GM10847 (cell line): ENCODE results near the gene FOXP2.

Experiments
- POLR2A ChIP-seq: IDR thresholded peaks from 2 replicates; pipeline ENCODE4 v1.6.1; 2011; ENCODE audit not compliant: insufficient read length; ENCODE audit errors: extremely low read depth

FOXP2 gene

GRCh38 chr7:114478384-114478783 is 63.8 kb downstream of the FOXP2 start:
- no peak for TF ChIP-seq POLR2A

DNA sequence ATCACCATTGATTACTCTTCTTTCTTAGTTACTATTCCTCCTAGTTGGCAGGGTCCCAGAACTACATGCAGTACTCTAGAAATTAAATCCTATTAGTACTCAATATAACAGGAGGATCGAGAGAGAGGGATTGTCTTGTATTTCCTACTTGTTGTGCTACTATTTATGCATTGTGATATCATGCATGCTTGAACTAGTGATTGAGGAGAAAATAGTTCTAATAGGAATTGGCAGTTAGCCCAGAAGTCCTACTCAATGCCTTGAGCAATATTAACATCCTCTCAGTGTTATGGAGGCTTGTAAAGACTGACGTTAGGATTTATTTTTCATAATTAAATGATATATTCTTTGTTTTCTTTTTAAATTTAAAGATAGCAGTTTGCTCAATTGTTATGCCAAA is 67.4 kb downstream of the FOXP2 start:
- TF ChIP-seq POLR2A: no peak

- no peak for TF ChIP-seq POLR2A
Measured at GRCh38 chr7:114484226-114484625, 69.6 kb downstream of the FOXP2 start.

DNA sequence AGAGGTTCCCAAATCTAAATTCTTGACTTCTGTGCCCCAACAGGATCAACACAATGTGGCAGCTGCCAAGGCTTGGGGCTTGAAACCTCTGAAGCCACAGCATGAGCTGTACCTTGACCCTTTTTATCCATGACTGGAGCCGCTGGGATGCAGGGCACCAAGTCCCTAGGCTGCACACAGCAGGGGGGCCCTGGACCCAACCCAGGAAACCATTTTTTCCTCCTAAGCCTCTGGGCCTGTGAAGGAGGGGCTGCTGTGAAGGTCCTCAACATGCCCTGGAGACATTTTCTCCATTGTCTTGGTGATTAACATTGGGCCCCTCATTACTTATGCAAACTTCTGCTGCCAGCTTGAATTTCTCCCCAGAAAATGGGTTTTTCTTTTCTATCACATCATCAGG is 72.6 kb downstream of the FOXP2 start:
- TF ChIP-seq POLR2A: no peak

DNA sequence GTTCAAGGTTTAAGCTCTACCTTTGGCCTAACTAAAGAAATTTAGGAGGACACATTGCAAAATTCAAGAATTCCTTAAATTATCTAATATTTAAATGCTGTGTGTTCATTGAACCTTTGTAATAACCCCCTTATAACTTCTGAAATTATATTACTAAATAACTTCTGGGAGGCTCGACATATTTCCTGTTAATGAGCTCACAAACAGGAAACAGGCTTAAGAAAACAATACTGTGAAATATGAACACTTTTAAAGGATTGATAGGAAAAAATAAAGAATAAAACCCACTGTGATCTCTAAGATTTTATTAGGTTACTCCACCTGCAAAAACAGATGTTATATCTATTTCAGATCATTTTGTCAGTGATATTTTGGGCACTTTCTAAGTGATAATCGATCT is 74.1 kb downstream of the FOXP2 start:
- no peak for TF ChIP-seq POLR2A

DNA sequence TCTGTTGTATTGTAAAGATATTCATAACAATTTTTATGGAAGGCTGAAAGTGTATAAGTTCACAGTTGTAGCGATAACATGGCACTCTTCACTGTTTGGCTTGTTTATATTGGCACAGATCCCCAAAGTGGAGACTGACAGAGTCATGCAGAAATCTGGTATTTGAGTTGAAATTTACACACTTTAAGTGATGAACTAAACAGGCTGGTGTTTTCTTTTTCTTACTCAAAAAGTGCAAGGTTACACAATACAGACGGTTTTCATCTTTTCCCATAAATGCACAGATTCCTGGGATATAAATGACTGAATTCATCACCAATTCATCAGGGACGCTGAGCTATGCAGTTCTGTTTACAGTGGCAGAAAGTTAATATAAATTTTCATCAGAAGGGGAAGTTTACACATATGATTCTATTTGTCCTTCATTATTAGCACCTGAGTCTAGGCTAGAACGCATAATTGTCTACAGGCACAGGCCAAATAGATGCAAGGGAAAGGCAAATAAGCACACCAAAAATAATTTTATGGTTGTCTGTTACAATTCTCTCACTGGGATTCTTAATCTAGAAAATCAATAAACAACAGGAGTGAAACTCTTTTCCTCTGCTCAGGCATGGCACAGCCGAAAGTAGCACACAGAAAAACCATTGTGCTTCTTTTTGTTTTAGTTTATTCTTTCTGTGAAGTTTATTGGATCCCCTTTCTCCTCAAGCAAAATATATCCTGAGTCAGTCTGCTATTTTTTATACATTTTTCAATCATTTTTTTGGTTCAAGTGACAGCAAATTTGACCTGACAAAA is 88.0 kb downstream of the FOXP2 start:
- TF ChIP-seq POLR2A: no peak

GRCh38 chr7:114504586-114504985 is 90.0 kb downstream of the FOXP2 start:
- no peak for TF ChIP-seq POLR2A

GRCh38 chr7:114507381-114507780 is 92.8 kb downstream of the FOXP2 start:
- TF ChIP-seq POLR2A: no peak

- no peak for TF ChIP-seq POLR2A
Measured at GRCh38 chr7:114508086-114508485, 93.5 kb downstream of the FOXP2 start.

DNA sequence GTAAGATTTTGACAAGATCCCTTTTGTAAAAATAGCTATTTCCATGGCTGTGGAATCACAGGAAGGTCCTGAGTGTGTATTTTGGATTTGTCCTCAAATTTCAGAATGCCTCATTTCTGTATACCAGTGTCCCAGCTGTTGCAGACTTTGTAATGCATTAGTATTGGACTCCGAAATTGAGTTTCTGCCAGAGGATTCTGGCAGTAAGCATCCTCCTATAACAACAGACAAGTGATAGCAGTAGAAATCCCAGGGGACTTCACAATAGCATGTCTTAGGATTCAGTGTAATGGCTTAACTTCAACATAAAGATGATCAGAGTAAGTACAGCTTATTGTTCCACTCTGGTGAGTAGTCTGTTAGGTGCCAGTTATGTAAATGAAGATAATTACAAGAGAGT is 104.6 kb downstream of the FOXP2 start:
- no peak for TF ChIP-seq POLR2A

DNA sequence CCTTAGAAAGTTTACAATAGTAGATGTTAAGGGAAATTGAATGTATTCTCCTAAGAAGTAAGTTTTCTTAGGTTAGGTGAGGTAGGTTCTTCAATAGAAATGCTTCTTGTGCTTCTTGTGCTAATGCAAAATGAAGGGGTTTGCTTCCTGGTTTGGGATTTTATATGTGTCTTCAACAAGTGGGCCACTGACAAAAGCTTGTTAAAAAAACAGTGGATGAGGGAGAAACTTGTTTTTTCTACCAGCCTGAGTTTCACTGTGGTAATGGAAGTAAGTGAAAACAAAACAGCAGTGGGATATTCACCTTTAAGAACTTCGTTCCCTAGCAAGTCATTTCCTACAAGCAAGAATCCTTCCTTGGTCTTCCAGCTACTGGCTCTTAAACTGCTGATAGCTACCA is 107.5 kb downstream of the FOXP2 start:
- no peak for TF ChIP-seq POLR2A

DNA sequence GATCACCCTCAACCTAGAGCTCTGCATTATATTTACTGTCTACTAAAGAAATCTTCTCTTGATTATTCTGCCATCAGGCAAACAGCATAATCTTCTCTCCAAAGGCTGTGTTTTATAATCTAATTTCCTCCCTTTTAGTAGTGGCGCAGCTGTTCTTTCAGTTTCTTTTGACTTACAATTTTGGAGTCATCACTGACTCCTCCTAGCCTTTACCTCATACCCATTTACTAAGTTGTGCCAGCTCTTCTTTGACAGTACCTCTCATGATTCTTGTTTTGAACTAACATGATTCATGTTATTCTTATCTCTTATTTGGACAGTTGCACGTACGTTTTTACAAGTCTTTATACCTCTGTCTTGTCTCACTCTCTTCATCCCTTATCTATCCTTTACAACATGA is 113.0 kb downstream of the FOXP2 start:
- no peak for TF ChIP-seq POLR2A

DNA sequence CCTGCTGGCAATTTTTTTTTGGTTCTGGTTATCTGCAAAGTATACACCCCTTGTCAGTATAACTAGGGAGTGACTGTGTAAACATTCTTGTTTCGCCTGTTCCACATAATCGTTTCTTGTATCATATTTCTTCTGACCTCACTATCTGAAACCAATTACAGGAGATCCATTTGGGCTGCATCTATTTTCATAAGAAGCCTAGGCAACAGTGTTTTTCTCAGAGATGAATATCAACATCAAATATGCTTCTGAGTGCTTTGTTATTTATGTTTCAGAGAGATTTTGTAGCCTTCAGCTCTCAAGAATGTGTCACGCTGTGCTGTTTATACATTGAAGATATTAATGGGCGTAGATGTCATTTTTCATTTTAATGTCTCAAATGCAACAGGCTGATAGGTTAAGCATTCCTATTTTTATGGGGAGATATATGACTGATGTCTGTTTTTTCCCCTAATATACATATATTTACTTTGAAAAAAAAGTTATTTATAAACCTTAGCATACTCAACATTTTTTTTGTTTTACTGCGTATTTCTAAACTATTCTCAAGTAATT is 115.5 kb downstream of the FOXP2 start:
- no peak for TF ChIP-seq POLR2A

- TF ChIP-seq POLR2A: no peak
Measured at GRCh38 chr7:114531326-114531725, 116.7 kb downstream of the FOXP2 start.

GRCh38 chr7:114533131-114533530 is 118.5 kb downstream of the FOXP2 start:
- TF ChIP-seq POLR2A: no peak

DNA sequence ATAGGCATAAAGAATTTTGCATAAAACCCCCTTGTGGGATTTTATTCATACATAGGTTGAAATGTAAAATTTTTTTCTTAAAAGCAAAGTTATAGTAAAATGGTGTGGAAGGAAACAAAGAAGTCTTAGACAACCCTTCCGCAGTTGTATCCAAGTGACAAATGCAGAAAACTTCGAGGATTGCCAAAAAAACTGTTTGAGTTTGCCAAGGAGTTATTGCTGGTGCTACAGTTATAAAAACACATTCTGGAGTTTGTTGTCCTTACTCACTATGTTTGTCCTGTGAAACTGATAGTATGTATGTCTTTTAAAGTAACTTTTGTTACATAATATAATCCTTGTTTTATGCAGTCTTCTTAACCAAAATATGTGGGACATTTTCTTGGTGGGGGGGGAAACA is 120.3 kb downstream of the FOXP2 start:
- no peak for TF ChIP-seq POLR2A

- TF ChIP-seq POLR2A: no peak
Measured at GRCh38 chr7:114539575-114539974, 125.0 kb downstream of the FOXP2 start.
